Fibroblast of the aortic adventitia (primary cell): ENCODE data around the gene CPZ. TPM values are rescaled to one million over a fixed set of nuclear protein-coding genes. Genes with fewer than 3 reads are reported as not detected.
"Not testable (repeated sequence)": the region's sequence is repeated elsewhere in the genome, so short reads cannot be mapped to it uniquely, and the experiment has no call there.

Source experiments
- DNase-seq: peaks from one replicate; pipeline ENCODE4 v3.0.0-alpha.2; 2010; ENCODE audit warnings: low read depth
- H3K4me3 ChIP-seq: 2 replicates; pipeline ENCODE4 v1.5.1; 2011; ENCODE audit warnings: low read depth, mild to moderate bottlenecking, control low read depth, low read length, moderate library complexity
- total RNA-seq: library from RNA; depleted of rRNA; stranded (reverse); fragments of >200 nt; gene quantifications from 2 replicates; pipeline ENCODE4 v1.2.3, GENCODE V29; 2012; ENCODE audit warnings: low replicate concordance
- TF ChIP-seq, protein P1 (sequence below): IDR thresholded peaks from 2 replicates; pipeline ENCODE4 v1.5.1; 2011; ENCODE audit warnings: mild to moderate bottlenecking, low read length, control low read depth, inconsistent platforms; ENCODE audit not compliant: insufficient read depth

The CPZ gene
- total RNA-seq, 1 donor: 7.0 TPM

DNA sequence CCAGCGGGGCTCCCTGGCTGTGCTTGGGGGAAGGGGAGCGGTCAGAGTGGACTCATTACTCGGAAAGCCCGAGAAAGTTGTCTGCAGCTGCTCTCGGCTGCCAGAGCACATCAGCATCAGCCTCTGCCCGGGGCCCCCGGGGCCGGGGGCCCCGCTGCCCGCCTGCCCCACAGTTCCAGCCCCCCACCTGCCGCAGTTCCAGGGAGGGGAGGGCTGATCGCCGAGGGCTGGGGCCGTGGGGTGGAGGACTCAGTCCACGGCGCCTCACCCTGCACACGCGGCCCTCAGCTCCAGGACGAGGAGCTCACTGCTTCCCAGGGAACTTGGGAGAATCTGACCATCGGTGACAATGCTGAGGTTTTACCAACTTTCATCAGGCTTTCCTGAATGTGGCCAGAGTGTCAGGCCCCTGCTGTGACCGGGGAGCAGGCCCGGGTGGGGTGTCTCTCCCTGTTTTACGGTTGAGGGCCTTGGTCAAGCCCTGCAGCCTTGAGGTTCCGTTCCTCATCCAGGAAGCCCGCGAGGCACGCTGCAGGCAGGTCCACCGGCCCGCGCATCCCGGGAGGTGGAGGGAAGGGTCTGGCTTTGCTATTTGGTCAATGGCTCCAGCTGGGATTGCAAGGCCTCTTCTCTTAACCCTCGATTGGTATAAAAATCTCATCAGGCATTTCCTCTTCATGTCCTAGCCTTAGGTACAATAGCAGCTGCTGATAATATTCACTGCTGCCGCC is 57.2 kb downstream of the CPZ start:
- TF ChIP-seq, protein P1, sequence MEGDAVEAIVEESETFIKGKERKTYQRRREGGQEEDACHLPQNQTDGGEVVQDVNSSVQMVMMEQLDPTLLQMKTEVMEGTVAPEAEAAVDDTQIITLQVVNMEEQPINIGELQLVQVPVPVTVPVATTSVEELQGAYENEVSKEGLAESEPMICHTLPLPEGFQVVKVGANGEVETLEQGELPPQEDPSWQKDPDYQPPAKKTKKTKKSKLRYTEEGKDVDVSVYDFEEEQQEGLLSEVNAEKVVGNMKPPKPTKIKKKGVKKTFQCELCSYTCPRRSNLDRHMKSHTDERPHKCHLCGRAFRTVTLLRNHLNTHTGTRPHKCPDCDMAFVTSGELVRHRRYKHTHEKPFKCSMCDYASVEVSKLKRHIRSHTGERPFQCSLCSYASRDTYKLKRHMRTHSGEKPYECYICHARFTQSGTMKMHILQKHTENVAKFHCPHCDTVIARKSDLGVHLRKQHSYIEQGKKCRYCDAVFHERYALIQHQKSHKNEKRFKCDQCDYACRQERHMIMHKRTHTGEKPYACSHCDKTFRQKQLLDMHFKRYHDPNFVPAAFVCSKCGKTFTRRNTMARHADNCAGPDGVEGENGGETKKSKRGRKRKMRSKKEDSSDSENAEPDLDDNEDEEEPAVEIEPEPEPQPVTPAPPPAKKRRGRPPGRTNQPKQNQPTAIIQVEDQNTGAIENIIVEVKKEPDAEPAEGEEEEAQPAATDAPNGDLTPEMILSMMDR: no peak
- DNase-seq: no peak

DNA sequence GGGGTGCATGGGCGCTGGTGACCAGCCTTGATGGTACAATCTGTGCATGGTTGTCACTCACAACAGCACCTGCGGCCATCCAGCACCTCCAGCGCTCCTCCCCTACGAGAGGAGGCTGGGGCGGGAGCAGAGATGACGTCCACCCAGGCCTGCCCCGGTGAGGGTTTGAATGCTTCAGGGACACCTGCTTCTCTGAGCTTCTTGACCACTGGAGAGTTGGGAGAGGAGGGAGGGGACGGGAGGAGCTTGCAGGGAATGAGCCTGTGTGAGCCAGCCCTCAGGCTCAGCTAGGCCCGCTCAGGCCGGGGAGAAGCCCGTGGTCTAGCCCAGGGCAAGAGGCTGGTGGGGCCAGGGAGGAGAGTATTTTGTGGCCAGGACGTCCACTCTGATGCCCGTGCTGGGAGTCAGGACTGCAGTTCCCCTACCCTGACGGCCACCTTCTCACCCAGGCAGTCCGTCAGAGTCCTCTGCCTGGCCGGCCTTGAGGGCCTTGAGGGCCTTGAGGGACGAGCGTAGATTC is 59.2 kb downstream of the CPZ start:
- TF ChIP-seq, protein P1: no peak
- no peak for DNase-seq
- no peak overlapping the region for H3K4me3 ChIP-seq

More for the DNA sequence above, 57.2 kb downstream of the CPZ start:
- no peak overlapping the region for H3K4me3 ChIP-seq

DNA sequence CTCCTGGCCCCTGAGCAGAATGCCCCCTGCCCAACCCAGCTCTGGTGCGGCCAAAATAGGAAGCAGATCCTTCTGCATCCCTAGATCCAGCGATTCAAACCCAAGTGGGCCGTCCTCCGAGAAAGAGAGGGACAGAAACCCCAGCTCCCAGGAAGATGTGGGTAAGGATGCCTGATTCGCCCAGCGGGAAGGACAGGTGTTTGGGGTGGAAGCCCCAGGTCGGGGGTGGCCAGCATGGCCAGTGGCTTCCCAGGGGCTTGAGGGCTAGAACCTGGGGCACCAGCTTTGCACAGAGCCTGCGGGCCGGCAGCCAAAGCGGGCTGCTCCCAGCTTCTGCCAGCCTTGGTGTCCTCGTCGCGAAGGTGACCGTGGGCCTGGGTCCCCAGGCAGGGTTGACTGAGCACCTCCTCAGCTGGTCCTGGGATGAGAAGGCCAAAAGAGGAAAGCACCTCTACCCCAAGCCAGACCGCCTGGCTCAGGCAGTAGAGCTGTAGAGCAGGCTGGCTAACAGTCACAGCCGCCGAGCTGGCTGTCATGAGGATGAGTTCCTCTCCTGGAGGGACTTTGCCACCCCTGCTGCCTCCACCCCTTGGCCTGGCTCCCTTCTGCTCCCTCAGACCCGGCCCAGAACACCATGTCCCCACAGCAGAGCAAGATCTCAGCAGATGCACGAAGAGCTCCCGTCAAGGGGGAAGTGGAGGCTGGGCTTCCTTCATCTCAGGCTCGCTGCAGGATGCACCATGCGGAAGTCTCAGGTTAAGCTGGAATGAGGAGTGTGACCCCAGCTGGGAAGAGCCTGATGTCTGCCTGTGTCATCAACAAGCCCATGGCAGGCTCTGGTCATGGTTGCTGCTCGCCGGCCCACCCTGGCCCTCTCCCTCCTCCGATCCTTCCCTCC is 59.9 kb downstream of the CPZ start:
- DNase-seq: no peak
- H3K4me3 ChIP-seq: no peak overlapping the region
- TF ChIP-seq, protein P1: no peak

DNA sequence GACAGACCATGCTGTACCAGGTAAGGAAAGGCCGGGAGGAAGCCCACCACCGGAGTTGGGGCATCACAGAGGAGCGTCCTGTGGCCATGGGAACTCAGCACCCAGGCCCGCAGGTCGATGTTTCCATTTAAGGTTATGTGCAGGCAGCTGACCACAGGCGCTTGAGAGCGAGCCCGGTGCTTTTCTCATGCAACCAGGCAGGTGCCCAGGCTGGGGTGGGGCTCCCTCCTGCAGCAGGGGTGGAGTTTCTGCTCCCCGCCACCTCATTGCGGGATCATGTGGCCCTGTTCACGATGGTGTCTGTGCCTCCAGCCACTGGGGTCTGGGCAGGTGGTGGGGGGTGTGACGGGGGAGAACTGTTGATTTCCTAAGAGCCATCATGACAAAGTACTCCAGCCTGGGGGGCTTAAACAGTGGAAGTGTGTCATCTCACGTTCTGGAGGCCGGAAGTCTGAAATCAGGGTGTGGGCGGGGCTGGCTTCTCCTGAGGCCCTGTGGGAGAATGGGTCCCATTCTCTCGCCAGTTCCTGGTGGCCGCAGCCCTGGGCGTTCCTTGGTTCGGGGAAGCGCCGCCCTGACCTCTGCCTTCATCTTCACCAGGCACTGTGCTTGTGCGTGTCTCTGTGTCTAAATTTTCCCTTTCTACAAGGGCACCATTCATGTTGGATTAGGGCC is 60.9 kb downstream of the CPZ start:
- H3K4me3 ChIP-seq: no peak overlapping the region
- TF ChIP-seq, protein P1: no peak
- no peak for DNase-seq

DNA sequence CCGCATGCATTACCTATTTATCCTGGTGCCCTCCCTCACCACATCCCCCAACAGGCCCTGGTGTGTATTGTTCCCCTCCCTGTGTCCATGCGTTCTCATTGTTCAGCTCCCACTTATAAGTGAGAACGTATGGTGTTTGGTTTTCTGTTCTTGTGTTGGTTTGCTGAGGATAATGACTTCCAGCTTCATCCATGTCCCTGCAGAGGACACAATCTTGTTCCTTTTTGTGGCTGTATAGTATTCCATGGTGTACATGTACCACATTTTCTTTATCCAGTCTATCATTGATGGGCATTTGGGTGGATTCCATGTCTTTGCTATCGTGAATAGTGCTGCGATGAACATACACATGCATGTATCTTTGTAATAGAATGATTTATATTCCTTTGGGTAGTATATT is 61.6 kb downstream of the CPZ start:
- not testable (repeated sequence) for H3K4me3 ChIP-seq, DNase-seq

DNA sequence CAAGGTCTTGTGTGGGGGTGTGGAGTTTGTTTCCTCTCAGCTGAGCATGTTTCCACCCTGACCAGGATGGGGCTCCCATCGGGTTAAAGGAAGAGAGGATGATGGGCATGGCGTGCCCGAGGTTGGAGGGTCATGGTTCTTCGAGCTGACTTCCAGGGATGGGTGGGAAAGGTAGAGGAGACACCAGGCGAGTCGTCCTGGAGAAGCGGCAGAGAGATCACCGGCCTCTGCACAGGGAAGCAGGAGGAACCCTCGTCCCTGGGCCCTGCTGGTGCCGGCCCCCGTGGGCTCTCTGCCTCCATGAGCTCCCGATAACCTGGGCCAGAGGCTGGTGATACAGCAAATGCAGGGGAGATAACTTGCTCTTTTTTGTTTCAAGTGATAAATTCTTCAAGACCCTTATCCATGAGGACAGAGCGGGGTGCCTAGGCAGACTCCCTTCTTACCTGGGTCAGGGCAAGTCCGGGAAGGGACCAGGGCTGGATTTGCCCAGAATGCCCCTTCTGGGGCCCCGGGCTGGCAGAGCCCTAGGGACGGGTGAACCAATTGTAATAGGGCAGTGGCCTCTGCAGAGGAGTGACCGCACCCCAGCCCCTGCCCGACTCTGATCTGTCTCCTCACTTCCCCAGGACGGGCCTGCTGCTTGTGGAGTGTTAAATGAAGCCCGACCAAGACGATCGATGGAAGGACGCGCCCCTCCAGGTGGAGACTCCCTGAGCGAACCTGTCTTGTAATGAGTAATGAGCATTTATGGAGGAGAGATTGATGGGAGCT is 63.0 kb downstream of the CPZ start:
- DNase-seq: no peak
- H3K4me3 ChIP-seq: no peak overlapping the region
- TF ChIP-seq, protein P1: no peak
